Measurements from ENCODE around the gene SDS.
A peak's percentile ranks its signal among the peaks of the same experiment; 100 is the strongest.

SDS gene

GRCh38 chr12:113428482-113428881 lies 24.8 kb upstream of the SDS start:
- no peak overlapping the region for H3K4me3 ChIP-seq (replicated peaks in 1 of 2; ENCODE audit: low read depth in 2 of 2, low read length in 2 of 2)
- DNase-seq (ENCODE audit: low read depth in 2 of 2) = no peak
- TF ChIP-seq CTCF (IDR thresholded peaks at IDR 0.05; ENCODE audit: low read depth, low read length) = no peak

- no peak overlapping the region for H3K4me3 ChIP-seq (replicated peaks in 1 of 2; ENCODE audit: low read depth in 2 of 2, low read length in 2 of 2)
- TF ChIP-seq CTCF (IDR thresholded peaks at IDR 0.05; ENCODE audit: low read depth, low read length) = no peak
- no peak for DNase-seq (ENCODE audit: low read depth in 2 of 2)
Observed at GRCh38 chr12:113427882-113428281, 24.2 kb upstream of the SDS start.

- no peak for DNase-seq (ENCODE audit: low read depth in 2 of 2)
- H3K4me3 ChIP-seq (replicated peaks in 1 of 2; ENCODE audit: low read depth in 2 of 2, low read length in 2 of 2) = no peak overlapping the region
- TF ChIP-seq CTCF (IDR thresholded peaks at IDR 0.05; ENCODE audit: low read depth, low read length) = no peak
Observed at GRCh38 chr12:113425960-113426453, 22.3 kb upstream of the SDS start.

GRCh38 chr12:113424915-113425823 lies 21.5 kb upstream of the SDS start:
- peak; percentile 74 to 78 for DNase-seq (ENCODE audit: low read depth in 2 of 2)
- TF ChIP-seq CTCF (IDR thresholded peaks at IDR 0.05; ENCODE audit: low read depth, low read length) = peak; percentile 88
- no peak overlapping the region for H3K4me3 ChIP-seq (replicated peaks in 1 of 2; ENCODE audit: low read depth in 2 of 2, low read length in 2 of 2)

GRCh38 chr12:113424456-113424855 lies 20.8 kb upstream of the SDS start:
- no peak overlapping the region for H3K4me3 ChIP-seq (replicated peaks in 1 of 2; ENCODE audit: low read depth in 2 of 2, low read length in 2 of 2)
- no peak for TF ChIP-seq CTCF (IDR thresholded peaks at IDR 0.05; ENCODE audit: low read depth, low read length)

GRCh38 chr12:113422886-113423669 lies 19.4 kb upstream of the SDS start:
- DNase-seq (ENCODE audit: low read depth in 2 of 2) = no peak
- peak overlapping the region; percentile 69 to 72 for H3K4me3 ChIP-seq (replicated peaks in 1 of 2; ENCODE audit: low read depth in 2 of 2, low read length in 2 of 2)
- TF ChIP-seq CTCF (IDR thresholded peaks at IDR 0.05; ENCODE audit: low read depth, low read length) = no peak

More at GRCh38 chr12:113424456-113424855, 20.8 kb upstream of the SDS start:
- no peak for DNase-seq (ENCODE audit: low read depth in 2 of 2)
